Measurements from ENCODE around the gene ANKRD13D.

- TF ChIP-seq RAD21 (conservative IDR thresholded peaks at IDR 0.05) = no peak
- TF ChIP-seq POLR2AphosphoS5 (IDR thresholded peaks at IDR 0.05) = no peak
- TF ChIP-seq, protein P1, sequence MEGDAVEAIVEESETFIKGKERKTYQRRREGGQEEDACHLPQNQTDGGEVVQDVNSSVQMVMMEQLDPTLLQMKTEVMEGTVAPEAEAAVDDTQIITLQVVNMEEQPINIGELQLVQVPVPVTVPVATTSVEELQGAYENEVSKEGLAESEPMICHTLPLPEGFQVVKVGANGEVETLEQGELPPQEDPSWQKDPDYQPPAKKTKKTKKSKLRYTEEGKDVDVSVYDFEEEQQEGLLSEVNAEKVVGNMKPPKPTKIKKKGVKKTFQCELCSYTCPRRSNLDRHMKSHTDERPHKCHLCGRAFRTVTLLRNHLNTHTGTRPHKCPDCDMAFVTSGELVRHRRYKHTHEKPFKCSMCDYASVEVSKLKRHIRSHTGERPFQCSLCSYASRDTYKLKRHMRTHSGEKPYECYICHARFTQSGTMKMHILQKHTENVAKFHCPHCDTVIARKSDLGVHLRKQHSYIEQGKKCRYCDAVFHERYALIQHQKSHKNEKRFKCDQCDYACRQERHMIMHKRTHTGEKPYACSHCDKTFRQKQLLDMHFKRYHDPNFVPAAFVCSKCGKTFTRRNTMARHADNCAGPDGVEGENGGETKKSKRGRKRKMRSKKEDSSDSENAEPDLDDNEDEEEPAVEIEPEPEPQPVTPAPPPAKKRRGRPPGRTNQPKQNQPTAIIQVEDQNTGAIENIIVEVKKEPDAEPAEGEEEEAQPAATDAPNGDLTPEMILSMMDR (IDR thresholded peaks at IDR 0.05; ENCODE audit: poor library complexity, severe bottlenecking) = no peak
- no peak for TF ChIP-seq TAF1 (IDR thresholded peaks at IDR 0.05; ENCODE audit: low read depth)
- no peak for TF ChIP-seq MXI1 (conservative IDR thresholded peaks at IDR 0.05; ENCODE audit: poor library complexity, severe bottlenecking)
These were observed 762 bp downstream of the ANKRD13D start for GRCh38 chr11:67289651-67290479.

All from neural cell (in vitro differentiated cells).